ENCODE data around the gene CAMTA1. TPM values are rescaled to one million over a fixed set of nuclear protein-coding genes. Genes with fewer than 3 reads are reported as not detected.

Gene CAMTA1
- total and polyA plus RNA-seq, 2 experiments from 2014 or later = 89.0 to 145 TPM

- Histone ChIP-seq H3K9me2 (replicated peaks; ENCODE audit: insufficient read depth) (no peaks in the 10 kb centered on the region), H3K4me2 (no peak overlapping the region), H2AFZ (no peak overlapping the region), H3K27ac (no peak overlapping the region), H3K79me2 (no peaks in the 10 kb centered on the region), H3K9me3 (ENCODE audit: low read depth) (no peaks in the 10 kb centered on the region), H3K4me3 (no peak overlapping the region), H4K20me1 (ENCODE audit: insufficient read depth, poor library complexity, severe bottlenecking) (no peaks in the 10 kb centered on the region), H3K4me1 (ENCODE audit: insufficient read depth) (no peaks in the 10 kb centered on the region), H3K36me3 (replicated peaks; ENCODE audit: insufficient read depth, low read depth) (no peaks in the 10 kb centered on the region), H3K27me3 (peaks cover 3% of the 10 kb centered on the region)
- 74% methylated on average over 8 of the region's 8 CpGs for WGBS (ENCODE audit: low lambda C conversion rate, missing lambda C conversion rate)
- no peak for TF ChIP-seq CTCF (IDR thresholded peaks at IDR 0.05; ENCODE audit: poor library complexity)
- no peak for TF ChIP-seq EZH2 (IDR thresholded peaks at IDR 0.05; ENCODE audit: borderline replicate concordance)
- TF ChIP-seq EZH2phosphoT487 (IDR thresholded peaks at IDR 0.05; ENCODE audit: low read depth, severe bottlenecking, unreplicated experiment) = no peak
- DNase-seq (ENCODE audit: low spot score) = no peak
These were observed 401.3 kb downstream of the CAMTA1 start for GRCh38 chr1:7186382-7187111.

GRCh38 chr1:7187112-7187493 lies 401.8 kb downstream of the CAMTA1 start:
- Histone ChIP-seq H3K9me2 (replicated peaks; ENCODE audit: insufficient read depth) (no peaks in the 10 kb centered on the region), H3K4me3 (no peak overlapping the region), H3K9me3 (ENCODE audit: low read depth) (no peaks in the 10 kb centered on the region), H3K27me3 (peaks cover 3% of the 10 kb centered on the region), H3K4me2 (no peak overlapping the region), H2AFZ (no peak overlapping the region), H4K20me1 (ENCODE audit: insufficient read depth, poor library complexity, severe bottlenecking) (no peaks in the 10 kb centered on the region), H3K4me1 (ENCODE audit: insufficient read depth) (no peaks in the 10 kb centered on the region), H3K27ac (no peak overlapping the region), H3K36me3 (replicated peaks; ENCODE audit: insufficient read depth, low read depth) (no peaks in the 10 kb centered on the region), H3K79me2 (no peaks in the 10 kb centered on the region)
- no peak for DNase-seq (ENCODE audit: low spot score)
- WGBS (ENCODE audit: low lambda C conversion rate, missing lambda C conversion rate) = 77% methylated on average over 4 of the region's 4 CpGs
- TF ChIP-seq CTCF (IDR thresholded peaks at IDR 0.05; ENCODE audit: poor library complexity) (no peak), EZH2phosphoT487 (IDR thresholded peaks at IDR 0.05; ENCODE audit: low read depth, severe bottlenecking, unreplicated experiment) (no peak), EZH2 (IDR thresholded peaks at IDR 0.05; ENCODE audit: borderline replicate concordance) (no peak)

GRCh38 chr1:7190261-7190660 lies 405.0 kb downstream of the CAMTA1 start:
- 87% methylated on average over 3 of the region's 3 CpGs for WGBS (ENCODE audit: low lambda C conversion rate, missing lambda C conversion rate)
- H3K4me3 ChIP-seq = no peak overlapping the region
- no peaks in the 10 kb centered on the region for H3K36me3 ChIP-seq (replicated peaks; ENCODE audit: insufficient read depth, low read depth)
- H3K4me2 ChIP-seq = no peak overlapping the region
- peaks cover 3% of the 10 kb centered on the region for H3K27me3 ChIP-seq
- H3K79me2 ChIP-seq = no peaks in the 10 kb centered on the region
- no peaks in the 10 kb centered on the region for H3K9me3 ChIP-seq (ENCODE audit: low read depth)
- H3K4me1 ChIP-seq (ENCODE audit: insufficient read depth) = no peaks in the 10 kb centered on the region
- H2AFZ ChIP-seq = no peak overlapping the region
- no peak for DNase-seq (ENCODE audit: low spot score)
- TF ChIP-seq EZH2phosphoT487 (IDR thresholded peaks at IDR 0.05; ENCODE audit: low read depth, severe bottlenecking, unreplicated experiment) (no peak), EZH2 (IDR thresholded peaks at IDR 0.05; ENCODE audit: borderline replicate concordance) (no peak), CTCF (IDR thresholded peaks at IDR 0.05; ENCODE audit: poor library complexity) (no peak)
- H3K9me2 ChIP-seq (replicated peaks; ENCODE audit: insufficient read depth) = no peaks in the 10 kb centered on the region
- no peaks in the 10 kb centered on the region for H4K20me1 ChIP-seq (ENCODE audit: insufficient read depth, poor library complexity, severe bottlenecking)
- H3K27ac ChIP-seq = no peak overlapping the region

All from hepatocyte (in vitro differentiated cells).